Measurements from ENCODE around the gene NAPSA. TPM values are rescaled to one million over a fixed set of nuclear protein-coding genes. Genes with fewer than 3 reads are reported as not detected.

Gene NAPSA
- total RNA-seq, 2 donors from 2014 or later, result 0.31 TPM; not detected in 1

- Histone ChIP-seq H3K4me3 (no peak overlapping the region), H3K4me1 (no peaks in the 10 kb centered on the region), H3K27me3 (no peaks in the 10 kb centered on the region), H3K27ac (no peak overlapping the region), H3K9me3 (no peaks in the 10 kb centered on the region), H3K36me3 (peaks cover 10% of the 10 kb centered on the region)
- TF ChIP-seq CTCF (IDR thresholded peaks at IDR 0.05), result no peak
- no peak for DNase-seq (ENCODE audit: low spot score)
Observed at GRCh38 chr19:50409347-50409746, 43.9 kb upstream of the NAPSA start.

GRCh38 chr19:50406829-50407228, 41.4 kb upstream of the NAPSA start:
- Histone ChIP-seq H3K9me3 (no peaks in the 10 kb centered on the region), H3K4me3 (no peak overlapping the region), H3K4me1 (no peaks in the 10 kb centered on the region), H3K27me3 (no peaks in the 10 kb centered on the region), H3K27ac (no peak overlapping the region), H3K36me3 (peaks cover 18% of the 10 kb centered on the region)
- no peak for DNase-seq (ENCODE audit: low spot score)
- TF ChIP-seq CTCF (IDR thresholded peaks at IDR 0.05), result no peak

- no peaks in the 10 kb centered on the region for H3K9me3 ChIP-seq
- DNase-seq (ENCODE audit: low spot score), result no peak
- H3K27me3 ChIP-seq, result no peaks in the 10 kb centered on the region
- no peaks in the 10 kb centered on the region for H3K4me1 ChIP-seq
- TF ChIP-seq CTCF (IDR thresholded peaks at IDR 0.05), result no peak
- no peak overlapping the region for H3K27ac ChIP-seq
- H3K36me3 ChIP-seq, result peaks cover 18% of the 10 kb centered on the region
- H3K4me3 ChIP-seq, result no peak overlapping the region
Observed at GRCh38 chr19:50406156-50406820, 40.8 kb upstream of the NAPSA start.

GRCh38 chr19:50402544-50403301, 37.3 kb upstream of the NAPSA start:
- H3K4me3 ChIP-seq, result no peak overlapping the region
- H3K4me1 ChIP-seq, result no peaks in the 10 kb centered on the region
- no peak overlapping the region for H3K27ac ChIP-seq
- H3K9me3 ChIP-seq, result no peaks in the 10 kb centered on the region
- DNase-seq (ENCODE audit: low spot score), result no peak
- H3K27me3 ChIP-seq, result no peaks in the 10 kb centered on the region
- H3K36me3 ChIP-seq, result peaks cover 8% of the 10 kb centered on the region
- TF ChIP-seq CTCF (IDR thresholded peaks at IDR 0.05), result no peak

GRCh38 chr19:50401605-50402450, 36.4 kb upstream of the NAPSA start:
- H3K27me3 ChIP-seq, result no peaks in the 10 kb centered on the region
- no peak for DNase-seq (ENCODE audit: low spot score)
- no peaks in the 10 kb centered on the region for H3K4me1 ChIP-seq
- H3K4me3 ChIP-seq, result no peak overlapping the region
- no peaks in the 10 kb centered on the region for H3K9me3 ChIP-seq
- H3K36me3 ChIP-seq, result peaks cover 8% of the 10 kb centered on the region
- H3K27ac ChIP-seq, result no peak overlapping the region
- no peak for TF ChIP-seq CTCF (IDR thresholded peaks at IDR 0.05)
